Fibroblast of lung (primary cell): ENCODE data around the gene PAX7.

Experiments used
- CTCF ChIP-seq, 2 donors: IDR thresholded peaks in 1 of 2; conservative IDR thresholded peaks in 1 of 2; 1 replicate in 1 of 2; 2 replicates in 1 of 2; pipeline ENCODE4 v1.5.1; 2011 to 2012; ENCODE audit warnings: low read length in 2 of 2, control low read depth in 1 of 2, inconsistent platforms in 1 of 2, low read depth in 1 of 2, mild to moderate bottlenecking in 1 of 2
- EZH2 ChIP-seq: IDR thresholded peaks from 2 replicates; pipeline ENCODE4 v1.5.1; 2012; ENCODE audit warnings: low read length, control low read depth, mild to moderate bottlenecking; ENCODE audit errors: missing control alignments

GRCh38 chr1:18712252-18712600 is 81.6 kb downstream of the PAX7 start:
- no peak for TF ChIP-seq CTCF (conservative IDR thresholded peaks at IDR 0.05 in 1 of 2, IDR thresholded peaks at IDR 0.05 in 1 of 2; ENCODE audit: low read depth in 1 of 2, low read length in 2 of 2)
- no peak for TF ChIP-seq EZH2
